Endothelial cell (in vitro differentiated cells): ENCODE measurements around the gene GPR32. TPM values are rescaled to one million over a fixed set of nuclear protein-coding genes. Genes with fewer than 3 reads are reported as not detected.
"Not testable (repeated sequence)": the region's sequence is repeated elsewhere in the genome, so short reads cannot be mapped to it uniquely, and the experiment has no call there.

Experiments
- DNase-seq: peaks from one replicate; pipeline ENCODE4 v3.0.0; 2021; ENCODE audit warnings: low spot score
- H3K27ac Mint-ChIP-seq: one replicate; pipeline ENCODE4 v1.8.0; 2021; ENCODE audit warnings: mixed read lengths, inconsistent platforms; ENCODE audit not compliant: unreplicated experiment
- H3K27me3 Mint-ChIP-seq: one replicate; pipeline ENCODE4 v1.8.0; 2021; ENCODE audit warnings: mild to moderate bottlenecking, moderate library complexity, mixed read lengths, inconsistent platforms; ENCODE audit not compliant: unreplicated experiment
- H3K36me3 Mint-ChIP-seq: one replicate; pipeline ENCODE4 v1.8.0; 2021; ENCODE audit warnings: mild to moderate bottlenecking, low read depth, mixed read lengths, inconsistent platforms; ENCODE audit not compliant: unreplicated experiment
- H3K4me1 Mint-ChIP-seq: one replicate; pipeline ENCODE4 v1.8.0; 2021; ENCODE audit warnings: mild to moderate bottlenecking, mixed read lengths, inconsistent platforms; ENCODE audit not compliant: unreplicated experiment
- H3K4me3 Mint-ChIP-seq: one replicate; pipeline ENCODE4 v1.8.0; 2021; ENCODE audit warnings: mild to moderate bottlenecking, mixed read lengths, inconsistent platforms; ENCODE audit not compliant: unreplicated experiment
- H3K9me3 Mint-ChIP-seq: one replicate; pipeline ENCODE4 v1.8.0; 2021; ENCODE audit warnings: mixed read lengths, inconsistent platforms; ENCODE audit not compliant: unreplicated experiment
- CTCF ChIP-seq: fragments of 200-600 bp; sonication (generic); IDR thresholded peaks from one replicate; pipeline ENCODE4 v1.5.0; 2021; ENCODE audit warnings: antibody characterized with exemption; ENCODE audit not compliant: unreplicated experiment
- total RNA-seq: library from RNA; stranded (reverse); fragmentation: NEBNext Ultra II Directional; extraction: Animal tissue kit (Norgen Biotek cat#: 25700); gene quantifications from one replicate; pipeline ENCODE4 v1.2.1, GENCODE V29; 2021; ENCODE audit not compliant: unreplicated experiment

GPR32 gene
- total RNA-seq, 1 donor from 2014 or later: not detected

- DNase-seq: peak; percentile 96
- no peak for TF ChIP-seq CTCF
- Mint-ChIP-seq H3K4me1 (peaks cover 20% of the 10 kb centered on the region), H3K36me3 (peaks cover 23% of the 10 kb centered on the region), H3K4me3 (peak overlapping the region; percentile 99), H3K27ac (peak overlapping the region; percentile 97), H3K27me3 (peaks cover 10% of the 10 kb centered on the region), H3K9me3 (no peaks in the 10 kb centered on the region)
These were observed 34.4 kb downstream of the GPR32 start for GRCh38 chr19:50804420-50805272.

DNA sequence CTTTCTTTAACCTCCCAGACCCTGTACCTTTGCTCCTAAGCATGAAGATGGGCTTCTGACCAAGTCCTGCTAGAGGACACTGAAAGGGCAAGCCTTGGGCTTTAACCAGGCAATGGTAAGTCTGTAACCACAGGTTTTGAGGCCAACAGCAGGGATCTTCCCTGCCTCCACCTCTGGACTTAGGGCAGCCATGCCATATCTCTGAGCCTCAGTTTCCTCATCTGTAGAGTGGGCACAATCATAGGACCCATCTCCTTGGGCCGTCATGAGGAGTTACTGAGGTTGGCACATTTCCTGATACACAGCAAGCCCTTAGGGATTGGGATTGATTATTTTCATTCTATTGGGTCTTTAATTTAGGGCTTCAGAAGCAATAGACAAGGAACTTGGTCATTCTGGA is 38.6 kb downstream of the GPR32 start:
- Mint-ChIP-seq H3K9me3 (peaks cover 12% of the 10 kb centered on the region), H3K27me3 (peaks cover 15% of the 10 kb centered on the region), H3K36me3 (peaks cover 23% of the 10 kb centered on the region), H3K27ac (no peak overlapping the region), H3K4me1 (peaks cover 10% of the 10 kb centered on the region), H3K4me3 (no peak overlapping the region)
- TF ChIP-seq CTCF: no peak
- DNase-seq: no peak

DNA sequence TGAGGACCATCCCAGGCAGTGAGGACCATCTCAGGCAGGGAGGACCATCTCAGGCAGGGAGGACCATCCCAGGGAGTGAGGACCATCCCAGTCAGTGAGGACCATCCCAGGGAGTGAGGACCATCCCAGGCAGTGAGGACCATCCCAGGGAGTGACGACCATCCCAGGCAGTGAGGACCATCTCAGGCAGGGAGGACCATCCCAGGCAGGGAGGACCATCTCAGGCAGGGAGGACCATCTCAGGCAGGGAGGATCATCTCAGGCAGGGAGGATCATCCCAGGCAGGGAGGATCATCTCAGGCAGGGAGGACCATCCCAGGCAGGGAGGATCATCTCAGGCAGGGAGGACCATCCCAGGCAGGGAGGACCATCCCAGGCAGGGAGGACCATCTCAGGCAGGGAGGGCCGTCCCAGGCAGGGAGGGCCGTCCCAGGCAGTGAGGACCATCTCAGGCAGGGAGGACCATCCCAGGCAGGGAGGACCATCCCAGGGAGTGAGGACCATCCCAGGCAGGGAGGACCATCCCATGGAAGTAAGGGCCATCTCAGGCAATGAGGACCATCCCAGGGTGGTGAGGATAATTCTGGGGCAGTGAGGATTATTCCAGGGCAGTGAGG is 41.5 kb downstream of the GPR32 start:
- H3K4me3 Mint-ChIP-seq, H3K4me1 Mint-ChIP-seq, H3K27ac Mint-ChIP-seq, DNase-seq, H3K27me3 Mint-ChIP-seq: not testable (repeated sequence)
- Mint-ChIP-seq H3K9me3 (peaks cover 17% of the 10 kb centered on the region), H3K36me3 (peaks cover 18% of the 10 kb centered on the region)

DNA sequence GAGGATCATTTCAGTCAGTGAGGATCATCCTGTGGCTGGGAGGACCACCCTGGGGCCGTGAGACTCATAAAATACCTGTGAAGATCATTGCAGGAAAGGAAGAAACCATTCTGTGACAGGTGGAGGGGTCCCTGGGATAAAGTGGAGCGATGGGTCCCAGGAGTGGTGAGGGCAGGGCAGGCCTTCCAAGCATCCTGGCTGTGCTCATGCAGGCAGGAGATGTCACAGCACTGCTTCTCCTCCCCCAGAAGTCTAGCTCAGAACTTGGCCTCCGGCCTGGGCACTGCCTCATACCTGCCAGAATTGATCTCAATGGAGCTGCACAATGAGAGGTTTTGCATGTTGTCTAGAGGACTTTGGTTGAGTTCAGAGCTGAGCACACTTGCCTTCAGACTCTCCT is 42.2 kb downstream of the GPR32 start:
- Mint-ChIP-seq H3K36me3 (peaks cover 18% of the 10 kb centered on the region), H3K4me1 (no peaks in the 10 kb centered on the region), H3K27me3 (peaks cover 10% of the 10 kb centered on the region), H3K27ac (no peak overlapping the region), H3K4me3 (peak overlapping the region; percentile 14), H3K9me3 (peaks cover 17% of the 10 kb centered on the region)
- DNase-seq: no peak
- no peak for TF ChIP-seq CTCF

DNA sequence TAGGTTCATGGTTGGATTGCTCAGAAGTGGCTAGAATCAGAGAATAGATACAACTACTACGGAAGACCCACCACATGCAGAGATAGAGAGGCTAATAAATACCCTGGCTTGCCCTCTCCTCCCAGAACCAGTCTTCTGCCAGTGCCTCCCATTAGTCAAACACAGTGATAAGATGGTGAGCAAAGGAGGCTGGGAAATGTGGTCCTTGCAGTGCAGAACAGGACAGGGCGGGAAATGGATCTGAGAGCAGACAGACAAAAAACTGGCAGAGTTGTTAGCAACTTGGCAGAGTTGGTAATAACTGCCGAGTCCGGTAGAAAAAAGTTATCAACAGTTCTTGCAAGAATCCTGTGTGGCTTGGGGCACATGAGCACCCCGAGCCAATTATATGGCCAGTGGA is 44.6 kb downstream of the GPR32 start:
- no peak overlapping the region for H3K4me3 Mint-ChIP-seq
- TF ChIP-seq CTCF: no peak
- peaks cover 17% of the 10 kb centered on the region for H3K9me3 Mint-ChIP-seq
- peaks cover 18% of the 10 kb centered on the region for H3K36me3 Mint-ChIP-seq
- H3K27me3 Mint-ChIP-seq: peaks cover 12% of the 10 kb centered on the region
- H3K4me1 Mint-ChIP-seq: peaks cover 2% of the 10 kb centered on the region
- no peak for DNase-seq
- H3K27ac Mint-ChIP-seq: no peak overlapping the region
